HEK293 (cell line): ENCODE data around the gene DLX6.

Experiments used
- HOXC10 ChIP-seq: sonication (generic); formaldehyde crosslinking; IDR thresholded peaks from 2 replicates; pipeline ENCODE4 v1.8.1; 2023; ENCODE audit warnings: mild to moderate bottlenecking, missing genetic modification reagents
- PRDM10 ChIP-seq: fragments of 450-650 bp; formaldehyde crosslinking; IDR thresholded peaks from 2 replicates; pipeline ENCODE4 v1.5.1; 2016; ENCODE audit warnings: missing biosample characterization, missing genetic modification characterization
- ZBTB7A ChIP-seq: fragments of 450-650 bp; formaldehyde crosslinking; IDR thresholded peaks from 2 replicates; pipeline ENCODE4 v1.5.1; 2016; ENCODE audit warnings: low read depth, missing biosample characterization, missing genetic modification characterization
- ZNF10 ChIP-seq: fragments of 450-650 bp; formaldehyde crosslinking; IDR thresholded peaks from 2 replicates; pipeline ENCODE4 v1.5.1; 2017; ENCODE audit warnings: missing biosample characterization, missing genetic modification characterization
- ZNF366 ChIP-seq: fragments of 450-650 bp; formaldehyde crosslinking; conservative IDR thresholded peaks from 2 replicates; pipeline ENCODE4 v1.5.1; 2016; ENCODE audit warnings: missing biosample characterization, missing genetic modification characterization
- ZNF639 ChIP-seq: fragments of 450-650 bp; formaldehyde crosslinking; IDR thresholded peaks from 2 replicates; pipeline ENCODE4 v1.5.1; 2016; ENCODE audit warnings: missing biosample characterization, missing genetic modification characterization
- ZNF768 ChIP-seq: fragments of 450-650 bp; formaldehyde crosslinking; IDR thresholded peaks from 2 replicates; pipeline ENCODE4 v1.5.1; 2018; ENCODE audit warnings: missing biosample characterization, mild to moderate bottlenecking, missing genetic modification characterization
- ZNF785 ChIP-seq: fragments of 450-650 bp; formaldehyde crosslinking; IDR thresholded peaks from 2 replicates; pipeline ENCODE4 v1.5.1; 2016; ENCODE audit warnings: missing biosample characterization, missing genetic modification characterization

- no peak for TF ChIP-seq ZNF10 (tag by site-specific recombination)
- no peak for TF ChIP-seq ZNF785
- TF ChIP-seq HOXC10: no peak
- TF ChIP-seq ZNF768: no peak
- no peak for TF ChIP-seq ZBTB7A (tag by site-specific recombination)
- TF ChIP-seq ZNF366 (tag by site-specific recombination): no peak
- no peak for TF ChIP-seq ZNF639
- TF ChIP-seq PRDM10 (tag by site-specific recombination): no peak
Observed at GRCh38 chr7:97013134-97013844, 7.9 kb downstream of the DLX6 start.
